Tibial nerve (tissue), 4 donors: ENCODE measurements around the gene SHCBP1. TPM values are rescaled to one million over a fixed set of nuclear protein-coding genes. Genes with fewer than 3 reads are reported as not detected.

Source experiments
- DNase-seq, 2 donors: peaks; one replicate each; pipeline ENCODE4 v3.0.0-alpha.2; 2019; ENCODE audit warnings: low spot score in 2 of 2
- H3K27ac ChIP-seq, 4 donors: fragments of 200-600 bp; sonication (generic) in 3 of 4; one replicate each; pipeline ENCODE4 v1.5.1; 2017 to 2019; ENCODE audit warnings: mild to moderate bottlenecking in 1 of 4
- H3K27me3 ChIP-seq, 2 donors: fragments of 200-600 bp; sonication (generic) in 1 of 2; one replicate each; pipeline versions ENCODE4 v1.5.1 to v1.6.0; 2017 to 2019
- H3K36me3 ChIP-seq, 3 donors: fragments of 200-600 bp; sonication (generic); one replicate each; pipeline ENCODE4 v1.5.1; 2018 to 2019
- H3K4me1 ChIP-seq, 4 donors: fragments of 200-600 bp; sonication (generic) in 3 of 4; one replicate each; pipeline ENCODE4 v1.5.1; 2017 to 2019
- H3K4me3 ChIP-seq, 4 donors: fragments of 200-600 bp; sonication (generic) in 3 of 4; one replicate each; pipeline ENCODE4 v1.5.1; 2017 to 2019; ENCODE audit warnings: mild to moderate bottlenecking in 1 of 4, moderate library complexity in 1 of 4
- H3K9me3 ChIP-seq, 4 donors: fragments of 200-600 bp; sonication (generic) in 3 of 4; one replicate each; pipeline ENCODE4 v1.5.1; 2017 to 2019
- CTCF ChIP-seq, 5 experiments: fragments of 200-600 bp in 3 of 5; fragments of 450-650 bp in 2 of 5; sonication (generic) in 3 of 5; IDR thresholded peaks; one replicate each; pipeline ENCODE4 v1.5.1; 2016 to 2019; ENCODE audit warnings: antibody characterized with exemption in 5 of 5, mild to moderate bottlenecking in 3 of 5, moderate library complexity in 2 of 5
- EP300 ChIP-seq, 2 donors: sonication (generic); formaldehyde crosslinking; IDR thresholded peaks; one replicate each; pipeline ENCODE4 v1.6.1; 2017; ENCODE audit warnings: antibody characterized with exemption in 2 of 2, mild to moderate bottlenecking in 1 of 2
- POLR2A ChIP-seq, 2 donors: fragments of 450-650 bp; IDR thresholded peaks; one replicate each; pipeline ENCODE4 v1.6.1; 2017; ENCODE audit warnings: antibody characterized with exemption in 2 of 2, mild to moderate bottlenecking in 2 of 2, moderate library complexity in 2 of 2
- WGBS, 2 donors: methylation state at CpG; one replicate each; pipeline ENCODE4 v1.1.5; 2018; 5-methylcytosine and 5-hydroxymethylcytosine counted together
- total RNA-seq, 4 donors: library from RNA; depleted of rRNA; stranded (reverse); fragments of >200 nt; gene quantifications; one replicate each; pipeline ENCODE4 v1.1.0, GENCODE V29; 2016

SHCBP1 gene
- total RNA-seq, 4 donors from 2014 or later, result under 0.01 to 3.5 (median 1.4) TPM

GRCh38 chr16:46650254-46650623 lies 29.1 kb upstream of the SHCBP1 start:
- Histone ChIP-seq H3K36me3 (peaks cover 0 to 7% (median 0%) of the 10 kb centered on the region in 3 donors), H3K4me3 (no peak overlapping the region), H3K4me1 (no peaks in the 10 kb centered on the region), H3K27ac (peak overlapping the region in 2 of 4 donors; percentile 19 to 36), H3K27me3 (no peaks in the 10 kb centered on the region), H3K9me3 (no peaks in the 10 kb centered on the region)
- peak in 1 of 2 donors; percentile 10 for DNase-seq
- 70 to 71% methylated on average over 5 of the region's 5 CpGs for WGBS, 2 donors
- TF ChIP-seq POLR2A (IDR thresholded peaks at IDR 0.05) (no peak), CTCF (IDR thresholded peaks at IDR 0.05) (no peak), EP300 (IDR thresholded peaks at IDR 0.05) (no peak)

GRCh38 chr16:46649588-46650253 lies 28.5 kb upstream of the SHCBP1 start:
- Histone ChIP-seq H3K36me3 (peaks cover 0 to 7% (median 0%) of the 10 kb centered on the region in 3 donors), H3K4me3 (no peak overlapping the region), H3K27ac (peak overlapping the region in 3 of 4 donors; percentile 19 to 36 (median 34)), H3K27me3 (no peaks in the 10 kb centered on the region), H3K9me3 (peaks cover 0 to 4% (median 0%) of the 10 kb centered on the region in 4 donors), H3K4me1 (no peaks in the 10 kb centered on the region)
- WGBS, 2 donors, result 88 to 93% methylated on average over 27 of the region's 27 CpGs
- peak in 1 of 2 donors; percentile 20 for DNase-seq
- TF ChIP-seq POLR2A (IDR thresholded peaks at IDR 0.05), result no peak
- no peak for TF ChIP-seq CTCF (IDR thresholded peaks at IDR 0.05)
- no peak for TF ChIP-seq EP300 (IDR thresholded peaks at IDR 0.05)

- Histone ChIP-seq H3K9me3 (peaks cover 0 to 7% (median 0%) of the 10 kb centered on the region in 4 donors), H3K4me3 (no peak overlapping the region), H3K27ac (no peak overlapping the region), H3K4me1 (no peaks in the 10 kb centered on the region), H3K36me3 (peaks cover 0 to 7% (median 0%) of the 10 kb centered on the region in 3 donors), H3K27me3 (no peaks in the 10 kb centered on the region)
- no peak for DNase-seq
- WGBS, 2 donors, result 78 to 88% methylated on average over 8 of the region's 8 CpGs
- TF ChIP-seq CTCF (IDR thresholded peaks at IDR 0.05), result no peak
- TF ChIP-seq EP300 (IDR thresholded peaks at IDR 0.05), result no peak
- TF ChIP-seq POLR2A (IDR thresholded peaks at IDR 0.05), result no peak
Observed at GRCh38 chr16:46648656-46649055, 27.5 kb upstream of the SHCBP1 start.

- Histone ChIP-seq H3K36me3 (peaks cover 0 to 18% (median 0%) of the 10 kb centered on the region in 3 donors), H3K9me3 (no peaks in the 10 kb centered on the region), H3K27me3 (no peaks in the 10 kb centered on the region), H3K27ac (no peak overlapping the region), H3K4me3 (no peak overlapping the region), H3K4me1 (no peaks in the 10 kb centered on the region)
- TF ChIP-seq EP300 (IDR thresholded peaks at IDR 0.05) (no peak), POLR2A (IDR thresholded peaks at IDR 0.05) (no peak), CTCF (IDR thresholded peaks at IDR 0.05) (no peak)
- 82 to 86% methylated on average over 9 of the region's 9 CpGs for WGBS, 2 donors
- DNase-seq, result no peak
Observed at GRCh38 chr16:46638947-46639925, 18.1 kb upstream of the SHCBP1 start.
